OCI-LY7 (cell line): Measurements from ENCODE around the gene AKAP9.

Experiments
- EZH2phosphoT487 ChIP-seq: fragments of 200-600 bp; sonication (generic); IDR thresholded peaks from 2 replicates; pipeline ENCODE4 v1.6.1; 2018; ENCODE audit warnings: low read depth, borderline replicate concordance, mild to moderate bottlenecking, mixed run types, antibody characterized with exemption, low read length, moderate library complexity, mixed read lengths
- TF ChIP-seq, protein P1 (sequence below): fragments of 200-600 bp; sonication (generic); conservative IDR thresholded peaks from 2 replicates; pipeline ENCODE4 v1.5.1; 2014; ENCODE audit warnings: mild to moderate bottlenecking, antibody characterized with exemption, low read length, moderate library complexity, mixed read lengths

DNA sequence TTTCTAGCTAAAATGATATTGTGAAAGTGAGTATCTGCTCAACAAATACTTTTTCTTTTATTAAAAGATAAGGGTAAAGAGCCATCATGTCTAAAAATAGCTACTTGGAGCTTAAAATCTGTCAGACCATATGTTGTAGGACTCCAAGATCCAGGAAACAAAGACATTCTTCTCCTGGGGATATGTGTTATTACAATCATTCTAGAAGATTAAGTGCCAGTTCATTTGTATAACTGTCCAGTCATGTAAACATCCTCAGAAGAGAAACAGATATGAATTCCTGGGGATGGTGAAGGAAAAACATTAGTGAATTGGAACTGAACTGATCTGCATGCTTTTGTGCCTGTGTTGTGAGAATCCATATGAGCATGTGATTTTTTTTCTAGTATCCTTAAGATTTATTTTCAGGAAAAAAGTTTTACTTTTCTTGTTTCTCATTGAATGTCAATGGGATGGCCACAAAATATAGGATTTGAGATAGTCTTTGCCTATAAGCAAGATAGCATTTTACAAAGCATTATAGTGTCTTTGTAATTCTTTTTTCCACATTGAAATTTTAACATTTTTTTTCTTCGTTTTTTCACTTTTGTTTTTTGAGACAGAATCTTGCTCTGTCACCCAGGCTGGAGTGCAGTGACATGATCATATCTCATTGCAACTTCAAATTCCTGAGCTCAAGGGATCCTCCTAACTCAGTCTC lies 45.7 kb upstream of the AKAP9 start:
- TF ChIP-seq, protein P1, sequence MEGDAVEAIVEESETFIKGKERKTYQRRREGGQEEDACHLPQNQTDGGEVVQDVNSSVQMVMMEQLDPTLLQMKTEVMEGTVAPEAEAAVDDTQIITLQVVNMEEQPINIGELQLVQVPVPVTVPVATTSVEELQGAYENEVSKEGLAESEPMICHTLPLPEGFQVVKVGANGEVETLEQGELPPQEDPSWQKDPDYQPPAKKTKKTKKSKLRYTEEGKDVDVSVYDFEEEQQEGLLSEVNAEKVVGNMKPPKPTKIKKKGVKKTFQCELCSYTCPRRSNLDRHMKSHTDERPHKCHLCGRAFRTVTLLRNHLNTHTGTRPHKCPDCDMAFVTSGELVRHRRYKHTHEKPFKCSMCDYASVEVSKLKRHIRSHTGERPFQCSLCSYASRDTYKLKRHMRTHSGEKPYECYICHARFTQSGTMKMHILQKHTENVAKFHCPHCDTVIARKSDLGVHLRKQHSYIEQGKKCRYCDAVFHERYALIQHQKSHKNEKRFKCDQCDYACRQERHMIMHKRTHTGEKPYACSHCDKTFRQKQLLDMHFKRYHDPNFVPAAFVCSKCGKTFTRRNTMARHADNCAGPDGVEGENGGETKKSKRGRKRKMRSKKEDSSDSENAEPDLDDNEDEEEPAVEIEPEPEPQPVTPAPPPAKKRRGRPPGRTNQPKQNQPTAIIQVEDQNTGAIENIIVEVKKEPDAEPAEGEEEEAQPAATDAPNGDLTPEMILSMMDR, result no peak
- TF ChIP-seq EZH2phosphoT487, result no peak
